GM19452 (cell line): ENCODE data around the gene ABHD5.

Source experiments
- ATAC-seq: cut with Tn5 transposase; IDR thresholded peaks from one replicate; pipeline ENCODE4 v1.9.1; 2021; ENCODE audit not compliant: unreplicated experiment

ABHD5 gene

DNA sequence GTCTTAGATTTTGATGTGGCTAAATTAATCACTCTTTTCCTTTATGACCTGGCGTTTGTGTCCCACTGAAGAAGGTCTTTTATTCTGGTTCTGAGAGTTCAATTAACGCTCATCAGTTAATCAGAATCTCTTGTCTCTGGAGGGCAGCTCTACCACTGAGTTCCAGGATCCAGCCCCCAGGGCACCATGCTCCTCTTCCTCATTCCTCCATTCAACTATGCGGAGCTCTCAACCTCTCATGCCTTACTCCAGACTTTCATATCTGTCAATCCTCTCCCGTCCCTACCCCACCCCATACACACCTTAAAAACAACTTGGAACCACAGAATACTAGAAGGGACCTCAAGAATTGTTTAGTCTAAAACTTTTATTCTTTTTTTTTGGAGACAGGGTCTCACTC lies 4.8 kb upstream of the ABHD5 start:
- no peak for ATAC-seq

DNA sequence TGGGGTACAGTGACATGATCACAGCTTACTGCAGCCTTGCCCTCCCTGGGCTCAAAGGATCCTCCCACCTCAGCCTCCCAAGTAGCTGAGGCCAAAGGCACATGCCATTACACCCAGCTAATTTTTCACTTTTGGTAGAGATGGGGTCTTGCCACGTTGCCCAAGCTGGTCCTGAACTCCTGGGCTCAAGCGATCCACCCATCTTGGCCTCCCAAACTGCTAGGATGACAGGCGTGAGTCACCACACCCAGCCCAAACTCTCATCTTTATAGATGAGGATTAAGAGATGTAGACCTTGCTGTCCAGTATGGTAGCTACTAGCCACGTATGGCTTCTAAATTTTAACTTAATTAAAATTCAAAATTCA lies 4.4 kb upstream of the ABHD5 start:
- ATAC-seq, result no peak

DNA sequence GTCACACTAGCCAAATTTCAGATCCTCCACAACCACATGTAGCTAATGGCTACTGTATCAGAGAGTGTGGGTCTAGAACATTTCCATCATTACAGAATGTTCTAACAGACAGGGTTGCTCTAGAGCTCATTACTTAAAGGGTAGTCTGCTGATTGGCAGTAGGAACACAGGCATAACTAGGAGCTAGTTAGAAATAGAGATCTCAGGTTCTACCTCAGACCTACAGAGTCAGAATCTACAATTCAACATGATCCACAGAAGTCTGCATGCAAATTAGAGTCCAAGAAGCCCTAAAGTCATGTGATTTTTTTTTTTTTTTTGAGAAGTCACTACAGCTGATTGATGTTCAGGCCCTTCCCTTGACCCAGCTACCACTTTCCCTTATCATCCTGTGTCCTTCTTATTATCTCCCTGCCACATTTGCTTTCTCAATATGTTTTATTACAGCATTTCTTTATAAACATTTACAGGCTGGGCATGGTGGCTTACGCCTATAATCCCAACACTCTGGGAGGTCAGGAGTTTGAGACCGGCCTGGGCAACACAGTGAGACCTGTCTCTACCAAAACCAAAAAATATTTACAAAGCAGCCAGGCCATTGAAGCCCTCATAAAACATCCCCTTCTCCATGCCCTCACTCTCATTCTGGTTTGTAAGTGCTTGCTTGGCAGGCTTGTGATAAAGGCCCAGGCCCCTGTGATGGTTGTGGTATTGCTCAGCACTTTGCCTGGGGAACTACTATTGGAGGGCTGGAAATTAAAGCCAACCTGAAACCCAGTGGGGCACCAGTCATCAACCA lies 3.8 kb upstream of the ABHD5 start:
- no peak for ATAC-seq

DNA sequence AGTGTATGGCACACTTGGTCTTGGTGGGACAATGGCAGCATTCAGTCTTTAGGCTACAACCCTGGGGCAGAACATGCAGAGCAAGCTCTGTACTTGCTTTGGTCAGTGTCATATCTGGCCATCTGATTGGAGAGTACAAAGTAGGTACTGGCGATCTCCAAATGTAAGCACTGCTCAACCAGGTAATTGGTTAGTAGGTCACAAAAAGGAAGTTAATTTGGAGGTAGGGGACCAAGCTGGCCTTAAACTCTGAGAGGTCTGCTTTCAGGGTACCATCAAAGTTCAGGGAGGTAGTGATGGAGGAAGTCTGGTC lies 3.3 kb upstream of the ABHD5 start:
- no peak for ATAC-seq

DNA sequence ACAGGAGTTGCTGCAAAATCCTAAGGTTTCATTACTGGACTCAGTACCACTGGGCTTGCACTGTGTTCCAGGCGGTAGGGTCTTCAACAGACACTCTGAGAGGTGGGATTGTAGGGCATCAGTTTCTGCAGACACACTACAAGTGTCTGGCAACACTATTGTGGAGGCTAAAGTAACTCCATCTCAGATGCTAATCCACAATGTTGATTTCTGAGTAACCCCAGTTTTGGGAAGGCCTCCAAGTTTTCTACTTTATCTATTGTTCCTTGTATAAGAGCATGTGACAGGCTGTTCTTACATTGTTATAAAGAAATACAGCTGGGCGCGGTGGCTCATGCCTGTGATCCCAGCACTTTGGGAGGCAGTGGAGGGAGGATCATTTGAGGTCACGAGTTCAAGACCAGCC lies 2.5 kb upstream of the ABHD5 start:
- ATAC-seq, result no peak

DNA sequence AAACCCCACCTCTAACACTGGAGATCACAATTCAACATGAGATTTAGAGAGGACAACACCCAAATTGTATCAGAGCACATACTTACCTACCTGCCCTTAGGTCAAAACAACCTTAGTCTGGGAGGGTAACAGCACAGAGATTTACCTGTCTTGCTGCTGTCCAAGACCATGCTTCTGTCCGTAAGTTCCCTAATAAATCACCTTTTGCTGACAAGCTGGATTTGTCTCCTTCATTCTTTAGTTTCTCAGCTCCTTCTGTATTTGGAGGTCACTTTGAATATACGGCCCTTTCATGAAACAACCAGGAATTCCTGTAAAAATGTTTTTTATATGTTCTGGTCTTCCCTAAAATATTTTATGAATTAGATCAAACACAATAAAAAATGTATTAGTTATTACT lies 1.6 kb upstream of the ABHD5 start:
- ATAC-seq, result no peak

DNA sequence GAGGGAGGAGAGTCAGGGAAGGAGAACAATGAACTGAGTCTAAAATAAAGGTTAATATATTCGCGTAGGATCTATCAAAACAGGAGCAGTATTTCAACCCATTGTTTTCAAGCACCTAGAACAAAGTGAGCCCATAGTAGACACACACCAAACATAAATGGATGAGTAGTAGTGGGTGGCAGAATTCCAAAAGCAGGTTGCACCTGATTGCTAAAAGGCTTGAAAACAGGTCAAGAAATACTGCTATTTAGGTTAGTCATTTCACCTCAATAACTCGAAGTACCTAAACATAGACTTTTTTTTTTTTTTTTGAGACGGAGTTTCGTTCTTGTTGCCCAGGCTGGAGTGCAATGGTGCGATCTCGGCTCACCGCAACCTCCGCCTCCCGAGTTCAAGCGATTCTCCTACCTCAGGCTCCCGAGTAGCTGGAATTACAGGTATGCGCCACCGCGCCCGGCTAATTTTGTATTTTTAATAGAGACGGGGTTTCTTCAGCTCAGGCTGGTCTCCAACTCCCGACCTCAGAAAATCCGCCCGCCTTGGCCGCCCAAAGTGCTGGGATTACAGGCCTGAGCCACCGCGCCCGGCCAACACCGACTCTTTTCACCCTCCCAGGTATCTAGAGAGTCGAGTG lies 855 bp upstream of the ABHD5 start:
- no peak for ATAC-seq

DNA sequence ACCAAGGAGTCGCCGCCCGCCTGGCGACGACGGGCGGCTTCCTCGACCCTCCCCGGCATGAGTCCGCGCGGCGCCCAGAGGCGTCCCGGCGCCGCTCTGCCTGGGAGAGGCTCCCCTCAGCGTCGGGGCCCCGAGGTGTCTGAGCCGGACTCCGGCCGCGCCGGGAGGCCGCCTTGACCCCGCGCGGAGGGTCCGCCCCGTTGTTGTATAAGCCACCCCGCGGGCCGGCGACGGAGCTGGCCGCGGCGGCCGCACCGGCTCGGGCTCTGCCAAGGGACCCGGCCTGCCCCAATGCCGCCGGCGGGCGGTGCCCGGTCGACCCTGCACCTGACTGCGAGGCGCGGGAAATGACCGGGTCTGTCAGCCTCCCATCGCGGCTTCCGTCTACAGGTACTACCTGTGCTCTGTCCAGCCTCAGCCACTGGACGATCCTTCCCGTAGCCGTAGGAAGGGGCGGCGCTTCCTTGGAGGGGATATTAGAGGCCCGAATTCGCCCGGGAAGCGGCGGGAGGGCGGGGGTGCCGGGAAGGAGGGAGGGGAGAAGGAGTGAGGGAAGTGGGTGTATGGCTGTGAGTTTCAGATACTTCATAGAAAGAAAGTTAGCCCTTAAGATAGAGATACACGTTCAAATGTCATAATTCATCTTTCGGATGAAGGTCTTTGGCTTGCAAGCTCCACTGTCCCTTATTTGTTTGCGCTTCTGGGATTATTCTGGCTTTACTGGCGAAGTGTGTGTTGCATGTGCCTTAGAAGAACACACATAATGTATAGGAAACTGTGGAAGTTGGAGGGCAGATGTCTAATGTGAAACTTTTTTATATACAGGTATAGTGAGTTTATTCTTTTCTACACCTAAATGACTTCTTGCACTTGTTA lies 620 bp downstream of the ABHD5 start:
- ATAC-seq, result peak; percentile 40

DNA sequence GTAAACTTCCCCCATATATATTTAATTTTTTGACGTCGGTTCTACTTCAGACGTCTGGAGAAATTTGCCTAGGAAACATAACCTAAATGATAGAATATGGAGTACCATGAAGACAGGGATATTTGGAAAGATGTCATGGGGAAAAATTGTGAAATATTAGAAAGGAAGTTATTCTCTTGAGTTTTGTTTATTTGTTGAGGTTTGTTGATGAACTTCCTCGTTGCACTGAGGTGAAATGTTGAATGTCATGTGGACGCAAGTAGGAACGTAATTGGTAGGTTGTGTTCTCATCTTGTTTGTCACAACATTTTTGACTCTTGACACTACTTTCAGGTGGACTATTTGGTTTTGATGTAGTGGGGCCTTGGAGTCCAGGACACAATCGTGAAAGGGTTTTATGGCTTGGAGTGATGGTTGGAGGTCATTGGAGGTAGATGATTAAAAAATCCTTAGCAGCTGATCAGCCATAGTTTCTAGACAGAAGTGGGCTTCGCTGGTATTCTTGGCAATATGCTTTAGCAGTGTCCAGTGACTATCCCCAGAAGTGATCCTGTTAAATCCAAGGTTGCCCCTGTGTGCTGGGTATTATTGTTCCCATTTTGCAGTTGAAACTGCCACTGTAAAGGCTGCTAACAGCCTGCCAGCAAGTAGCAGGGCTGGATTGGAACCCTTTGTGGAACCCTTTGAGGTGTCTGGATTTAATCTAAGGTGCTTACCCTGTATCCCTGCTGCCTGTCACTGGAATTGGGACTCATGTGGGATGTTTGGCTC lies 1.5 kb downstream of the ABHD5 start:
- no peak for ATAC-seq

DNA sequence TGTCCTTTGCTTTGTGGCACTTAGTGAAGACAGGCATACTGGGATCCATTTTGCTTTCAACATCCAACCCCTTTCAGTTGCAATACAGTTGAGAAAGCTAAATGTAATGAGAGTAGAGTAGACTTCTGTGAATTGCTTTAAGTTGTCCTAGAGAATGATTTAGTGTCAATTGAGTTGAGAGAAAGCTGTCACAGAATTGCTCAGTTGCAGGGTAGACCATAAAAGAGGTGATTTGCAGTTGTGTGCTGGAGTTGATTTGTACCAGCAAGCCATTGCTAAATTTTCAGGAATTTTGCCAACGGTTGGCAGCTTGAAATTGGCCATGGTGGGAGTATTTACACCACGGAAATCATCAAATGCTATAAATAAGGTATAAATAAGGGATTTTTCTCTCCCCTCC lies 2.2 kb downstream of the ABHD5 start:
- no peak for ATAC-seq

DNA sequence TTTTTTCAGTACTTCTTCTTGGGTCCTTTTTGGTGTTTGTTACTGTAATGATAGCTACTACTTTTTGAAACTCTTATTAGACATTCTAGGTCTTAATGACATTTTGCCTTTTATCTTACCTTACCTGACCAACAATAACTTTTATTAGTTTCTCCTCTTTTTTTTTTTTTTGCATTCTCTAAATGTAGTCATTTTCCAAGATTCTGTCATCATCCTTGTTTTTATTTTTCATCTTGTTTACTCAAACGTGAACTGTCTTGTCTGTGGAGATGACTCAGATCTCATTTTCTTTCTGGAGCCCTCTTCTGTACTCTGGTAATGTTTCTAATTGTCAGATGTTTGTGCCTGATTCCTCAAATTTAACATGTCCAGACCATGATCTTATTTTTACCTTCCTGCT lies 2.9 kb downstream of the ABHD5 start:
- ATAC-seq, result no peak

DNA sequence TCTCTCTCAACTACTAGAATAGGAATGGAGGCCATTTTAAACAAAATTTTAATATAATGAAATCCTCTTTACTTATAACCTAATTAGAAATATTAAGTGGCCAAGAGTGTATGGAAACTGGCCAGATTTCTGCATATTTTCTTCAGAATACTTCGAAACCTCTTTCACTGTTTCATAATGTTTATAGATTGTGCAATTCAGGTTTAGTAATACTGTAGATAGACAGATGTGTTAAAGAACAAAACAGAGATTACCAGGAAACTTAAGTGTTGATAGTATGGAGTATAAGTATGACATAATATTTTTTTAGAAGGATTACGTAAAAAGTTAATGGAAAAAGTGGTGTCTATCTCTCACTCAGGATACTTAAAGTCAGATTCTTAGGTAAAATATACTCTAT lies 4.7 kb downstream of the ABHD5 start:
- ATAC-seq, result no peak

DNA sequence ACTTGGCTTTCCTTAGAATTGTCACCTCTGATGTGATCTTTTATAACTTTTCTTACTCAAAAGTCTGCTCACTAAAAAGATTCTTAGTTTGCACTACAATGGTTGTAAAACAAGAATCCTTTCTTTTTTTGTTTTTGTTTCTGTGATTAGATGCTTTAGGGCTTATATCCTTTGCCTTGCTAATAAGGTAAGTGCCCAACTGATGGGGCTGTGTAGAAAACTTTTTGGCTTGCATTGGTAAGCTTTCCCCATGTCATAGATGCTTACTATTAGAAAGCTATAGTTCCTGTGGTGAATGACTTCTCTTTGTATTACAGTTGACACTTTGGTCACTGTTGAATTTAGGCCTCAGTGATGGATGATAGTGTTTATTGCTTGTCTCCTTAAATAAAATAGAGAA lies 5.1 kb downstream of the ABHD5 start:
- ATAC-seq, result no peak

DNA sequence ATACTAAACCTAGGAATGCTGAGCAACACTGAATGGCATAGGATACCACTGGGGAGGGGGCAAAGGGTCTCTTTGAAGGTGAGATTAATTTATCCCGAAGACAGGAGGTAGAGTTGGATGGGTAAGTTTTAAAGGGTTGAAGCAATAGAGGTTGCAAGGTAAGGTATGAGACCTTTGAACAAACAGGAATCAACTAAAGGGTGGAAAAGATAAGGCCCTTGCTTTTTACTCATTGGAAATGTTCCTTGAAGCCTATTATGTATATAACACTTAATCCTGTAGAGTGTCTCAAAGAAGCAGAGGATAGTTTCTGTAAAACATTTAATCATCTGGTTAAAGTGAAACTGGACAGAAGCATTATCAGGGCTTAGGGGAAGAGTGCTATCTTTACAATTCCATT lies 5.7 kb downstream of the ABHD5 start:
- ATAC-seq, result no peak

DNA sequence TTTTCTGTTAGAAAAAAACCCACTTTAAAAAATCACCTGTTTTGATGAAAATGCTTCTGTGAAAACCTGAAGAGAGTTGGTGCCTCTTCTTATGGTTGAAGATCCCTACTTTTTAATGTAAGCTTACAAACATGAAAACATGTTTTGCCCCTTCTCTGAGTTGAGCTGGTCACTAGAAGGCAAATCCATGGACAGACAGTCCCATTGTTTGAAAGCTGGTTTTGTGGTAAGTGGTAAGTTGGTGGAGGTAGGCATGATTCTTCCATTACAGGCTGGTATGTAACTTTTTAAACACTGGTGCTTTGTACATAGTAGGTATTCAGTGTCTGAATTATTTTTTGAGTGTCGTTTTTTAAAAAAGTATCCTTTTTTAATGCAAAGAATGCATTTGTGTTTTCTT lies 6.1 kb downstream of the ABHD5 start:
- no peak for ATAC-seq

DNA sequence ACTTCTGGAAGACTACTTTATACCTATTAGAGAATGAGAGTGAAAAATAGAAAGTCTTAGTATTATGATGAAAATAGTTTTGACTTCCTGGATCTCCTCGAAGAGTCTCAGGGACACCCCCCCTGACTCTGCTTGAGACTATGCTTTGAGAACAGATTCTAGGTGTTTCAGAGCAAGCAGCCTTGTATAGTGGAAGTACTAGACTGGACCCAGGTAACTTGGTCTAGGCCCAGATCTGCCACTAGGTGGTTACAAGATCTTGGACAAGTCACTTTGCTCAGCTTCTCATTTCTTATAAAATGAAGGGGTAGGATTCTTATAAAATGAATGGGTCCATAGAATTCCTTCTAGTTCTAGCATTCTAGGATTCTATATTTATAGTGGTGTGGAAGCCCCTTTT lies 9.1 kb downstream of the ABHD5 start:
- ATAC-seq, result peak; percentile 74

DNA sequence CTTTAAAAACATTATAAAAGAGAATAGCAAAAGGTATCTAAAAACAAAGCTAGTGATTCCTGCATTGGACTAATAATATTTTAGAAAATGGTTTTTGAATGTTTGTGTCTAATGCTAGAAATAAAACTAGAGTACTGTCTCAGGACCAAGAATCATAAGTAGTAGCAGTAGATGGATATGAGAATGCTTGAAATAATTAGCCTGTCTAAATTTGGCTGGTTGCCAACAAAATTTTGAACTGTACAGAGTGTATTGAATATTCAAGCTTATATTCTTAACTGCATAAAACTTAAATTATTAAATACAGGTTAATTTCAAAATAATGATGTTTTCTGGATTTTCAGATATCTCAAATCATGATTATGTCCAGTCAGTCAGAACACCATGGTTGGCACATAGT lies 14.0 kb downstream of the ABHD5 start:
- no peak for ATAC-seq

DNA sequence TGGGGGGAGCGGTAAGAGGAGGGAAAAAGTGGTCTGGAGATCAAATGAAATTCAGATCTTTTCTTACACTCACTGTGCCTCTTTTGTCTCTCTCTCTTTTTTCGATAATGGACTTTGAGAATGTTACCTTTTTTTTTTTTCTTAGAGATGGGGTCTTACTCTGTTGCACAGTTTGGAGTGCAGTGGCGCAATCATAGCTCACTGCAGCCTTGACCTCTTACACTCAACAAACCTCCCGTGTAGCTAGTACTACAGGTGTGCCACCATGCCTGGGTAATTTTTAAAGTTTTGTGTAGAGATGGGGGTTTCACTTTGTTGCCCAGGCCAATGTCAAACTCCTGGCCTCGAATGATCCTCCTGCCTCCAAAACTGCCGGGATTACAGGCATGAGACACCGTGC lies 15.6 kb downstream of the ABHD5 start:
- no peak for ATAC-seq

DNA sequence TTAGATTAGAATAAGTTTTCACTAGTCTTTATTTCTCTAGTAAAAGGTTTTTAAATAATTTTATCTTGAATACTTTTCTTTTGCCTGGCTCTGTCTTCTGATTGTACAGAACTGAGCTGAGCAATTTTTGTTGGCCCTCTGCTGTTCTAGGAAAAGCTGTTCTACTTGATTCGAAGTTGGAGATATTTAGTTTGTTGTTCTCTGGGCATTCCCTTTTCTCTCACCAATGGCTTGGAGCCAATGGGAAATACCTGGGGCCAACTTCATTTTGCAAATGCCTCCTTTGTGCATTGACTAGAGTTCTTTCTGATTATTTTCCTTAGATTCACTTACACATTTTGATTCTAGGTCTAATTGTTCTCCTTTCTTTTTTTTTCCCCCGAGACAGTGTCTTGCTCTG lies 16.5 kb downstream of the ABHD5 start:
- ATAC-seq, result no peak

DNA sequence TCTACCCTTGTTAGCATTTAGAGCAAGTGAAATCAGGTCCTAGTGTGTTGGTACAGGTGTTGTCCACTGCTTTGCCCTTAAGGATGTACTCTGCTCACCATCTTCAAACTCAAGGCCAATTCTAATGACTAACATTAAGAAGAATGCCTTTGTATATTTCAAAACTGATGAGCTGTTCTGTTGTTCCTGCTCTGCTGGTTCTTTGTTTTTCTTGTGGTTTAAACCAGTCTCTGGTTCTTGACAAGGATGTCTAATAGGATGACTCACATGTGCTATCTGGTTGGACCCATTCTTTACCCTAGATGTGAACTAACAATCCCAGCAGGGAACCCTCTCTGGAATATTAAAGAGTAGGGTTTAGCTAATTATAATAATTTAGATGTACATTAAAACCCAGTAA lies 17.3 kb downstream of the ABHD5 start:
- no peak for ATAC-seq

DNA sequence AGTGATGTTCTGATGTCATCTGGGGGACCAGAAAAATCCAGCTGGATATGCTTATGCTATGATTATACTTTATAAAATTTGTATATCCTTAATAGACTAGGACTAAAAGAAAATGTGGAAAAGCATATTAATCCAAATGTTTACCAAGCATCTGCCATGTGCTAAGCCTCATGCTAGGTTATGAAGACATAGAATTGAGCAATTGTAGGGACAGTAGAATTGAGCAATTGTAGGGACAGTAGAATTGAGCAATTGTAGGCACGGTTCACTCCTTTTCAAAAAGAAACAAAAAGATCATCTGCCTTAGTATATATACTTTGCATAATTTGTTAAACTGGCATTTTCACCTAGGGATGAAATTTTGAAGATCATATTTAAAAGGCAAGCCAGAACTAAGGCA lies 18.3 kb downstream of the ABHD5 start:
- no peak for ATAC-seq
